HL-60/S4 treated with phorbol 12-myristate 13-acetate at 8.2 ng/mL for 4 days and 3 days (cell line): ENCODE measurements around the gene SYT7.
"Not testable (repeated sequence)": the region's sequence is repeated elsewhere in the genome, so short reads cannot be mapped to it uniquely, and the experiment has no call there.

Experiments
- in situ Hi-C: fragments of 300-500 bp; cut with MboI; formaldehyde crosslinking; loops from 2 replicates; pipeline ENCODE4 v1.15.0; 2022; ENCODE audit warnings: low sequenced_read_pairs

Gene SYT7

DNA sequence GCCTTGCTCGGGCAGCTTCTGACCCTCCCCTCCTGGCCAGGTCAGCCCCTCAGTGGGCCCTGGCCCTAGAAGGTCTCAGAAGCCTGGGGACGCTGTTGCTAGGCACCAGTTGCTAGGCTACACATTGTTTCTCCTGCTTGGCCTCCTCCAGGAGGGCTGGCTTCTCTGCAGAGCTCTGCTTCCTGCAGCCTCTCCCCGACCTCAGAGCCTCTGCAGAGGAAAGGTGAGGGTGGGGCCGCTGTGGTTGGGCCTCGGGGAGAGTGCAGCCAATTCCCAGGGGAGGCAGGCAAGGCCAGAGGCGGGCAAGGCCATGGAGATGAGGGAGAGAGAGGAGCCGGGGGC is 99.9 kb downstream of the SYT7 start:
- in situ Hi-C loops = no loop called here

- in situ Hi-C loops = no loop called here
Measured at GRCh38 chr11:61480261-61480993, 100.4 kb downstream of the SYT7 start.

DNA sequence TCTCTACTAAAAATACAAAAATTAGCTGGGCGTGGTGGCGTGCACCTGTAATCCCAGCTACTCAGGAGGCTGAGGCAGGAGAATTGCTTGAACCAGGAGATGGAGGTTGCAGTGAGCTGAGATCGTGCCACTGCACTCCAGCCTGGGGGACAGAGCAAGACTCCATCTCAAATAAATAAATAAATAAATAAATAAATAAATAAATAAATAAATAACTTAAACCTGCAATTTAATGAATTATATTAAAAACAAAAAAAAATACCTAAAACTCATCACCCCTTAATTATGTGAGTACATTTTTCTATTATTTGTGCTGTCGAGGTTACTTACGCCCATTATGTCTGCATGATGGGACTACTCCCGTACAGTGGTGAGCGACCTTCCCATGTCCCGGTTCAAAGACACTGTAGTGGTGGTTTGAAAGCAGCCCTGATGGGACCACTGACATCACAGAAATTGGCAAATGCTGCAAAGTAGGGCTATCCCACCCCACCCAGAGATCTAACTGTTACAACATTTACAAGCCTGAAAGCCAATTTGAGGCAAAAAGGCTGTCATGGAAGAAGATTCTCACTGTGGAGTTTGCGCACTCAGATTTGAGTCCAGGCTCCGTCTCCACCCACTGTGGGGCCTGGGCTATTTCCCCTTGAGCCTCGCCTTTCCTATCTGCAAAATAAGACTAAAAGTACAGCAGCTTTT is 101.4 kb downstream of the SYT7 start:
- in situ Hi-C loops = not testable (repeated sequence)

GRCh38 chr11:61477727-61478148 is 103.1 kb downstream of the SYT7 start:
- in situ Hi-C loops = no loop called here

GRCh38 chr11:61477126-61477525 is 103.8 kb downstream of the SYT7 start:
- in situ Hi-C loops = no loop called here

- in situ Hi-C loops = no loop called here
Measured at GRCh38 chr11:61476371-61476770, 104.5 kb downstream of the SYT7 start.

- in situ Hi-C loops = no loop called here
Measured at GRCh38 chr11:61475433-61475832, 105.4 kb downstream of the SYT7 start.

DNA sequence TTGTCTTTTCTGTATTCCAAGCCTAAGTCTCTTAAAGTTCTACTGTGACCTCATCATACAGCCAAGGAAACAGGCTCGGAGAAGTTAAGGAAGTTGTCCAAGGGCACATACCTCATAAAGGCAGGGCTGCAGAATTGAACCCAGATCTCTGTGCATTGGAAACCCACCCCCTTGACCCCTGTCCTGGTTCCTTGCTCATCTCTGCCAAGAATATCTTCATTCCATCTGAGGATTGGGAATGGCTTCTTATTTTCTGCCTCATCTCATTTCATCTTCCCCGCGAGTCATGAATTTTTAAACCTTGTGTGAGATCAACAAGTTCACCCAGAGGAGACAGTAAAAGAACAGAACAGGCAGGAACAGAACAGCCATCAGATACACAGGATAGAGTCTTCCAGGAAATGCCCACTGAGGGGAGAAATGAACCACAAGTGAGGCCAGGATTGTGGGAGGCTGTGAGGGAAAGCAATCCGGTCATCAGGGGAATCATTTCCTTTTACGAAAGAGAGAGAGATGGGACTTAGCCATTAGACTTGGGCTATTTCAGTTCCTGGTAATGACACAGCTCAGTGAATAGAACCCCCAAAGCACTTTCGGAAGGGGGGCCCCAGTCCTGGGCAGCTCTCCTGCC is 106.7 kb downstream of the SYT7 start:
- in situ Hi-C loops = no loop called here

GRCh38 chr11:61473370-61474012 is 107.4 kb downstream of the SYT7 start:
- in situ Hi-C loops = no loop called here

- in situ Hi-C loops = no loop called here
Measured at GRCh38 chr11:61472868-61473267, 108.0 kb downstream of the SYT7 start.

- in situ Hi-C loops = no loop called here
Measured at GRCh38 chr11:61472282-61472681, 108.6 kb downstream of the SYT7 start.

DNA sequence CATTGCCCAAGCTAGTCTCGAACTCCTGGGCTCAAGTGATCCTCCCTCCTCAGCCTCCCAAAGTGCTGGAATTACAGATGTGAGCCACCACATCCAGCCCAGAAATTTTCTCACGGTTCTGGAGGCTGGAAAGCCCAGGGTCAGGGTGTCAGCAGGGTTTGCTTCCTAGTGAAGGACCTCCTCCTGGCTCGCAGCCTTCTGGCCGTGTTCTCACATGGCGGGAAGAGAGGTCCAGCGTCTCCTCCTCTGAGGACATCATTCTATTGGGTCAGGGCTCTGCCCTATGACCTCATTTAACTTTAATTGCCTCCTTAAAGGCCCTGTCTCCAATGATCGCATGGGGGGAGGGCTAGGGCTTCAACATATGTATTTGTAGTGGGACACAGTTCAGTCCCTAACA is 112.9 kb downstream of the SYT7 start:
- in situ Hi-C loops = no loop called here

DNA sequence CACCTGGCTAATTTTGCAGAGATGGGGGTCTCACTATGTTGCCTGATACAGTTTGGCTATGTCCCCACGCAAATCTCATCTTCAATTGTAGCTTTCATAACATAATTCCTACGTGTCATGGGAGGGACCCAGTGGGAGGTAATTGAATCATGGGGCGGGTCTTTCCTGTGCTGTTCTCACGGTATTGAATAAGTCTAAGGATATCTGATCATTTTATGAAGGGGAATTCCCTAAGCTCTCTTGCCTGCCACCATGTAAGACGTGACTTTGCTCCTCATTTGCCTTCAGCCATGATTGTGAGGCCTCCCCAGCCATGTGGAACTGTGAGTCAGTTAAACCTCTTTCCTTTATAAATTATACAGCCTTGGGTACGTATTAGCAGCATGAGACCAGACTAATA is 113.3 kb downstream of the SYT7 start:
- in situ Hi-C loops = not testable (repeated sequence)
